Erythroblast (primary cell): Measurements from ENCODE around the gene CTRB1.

Experiments
- GATA1 ChIP-seq: IDR thresholded peaks from 2 replicates; pipeline ENCODE4 v1.6.1; 2011; ENCODE audit warnings: low read depth, mild to moderate bottlenecking, control low read depth, low read length, moderate library complexity
- POLR2A ChIP-seq: IDR thresholded peaks from 2 replicates; pipeline ENCODE4 v1.6.1; 2011; ENCODE audit warnings: mild to moderate bottlenecking, low read length

DNA sequence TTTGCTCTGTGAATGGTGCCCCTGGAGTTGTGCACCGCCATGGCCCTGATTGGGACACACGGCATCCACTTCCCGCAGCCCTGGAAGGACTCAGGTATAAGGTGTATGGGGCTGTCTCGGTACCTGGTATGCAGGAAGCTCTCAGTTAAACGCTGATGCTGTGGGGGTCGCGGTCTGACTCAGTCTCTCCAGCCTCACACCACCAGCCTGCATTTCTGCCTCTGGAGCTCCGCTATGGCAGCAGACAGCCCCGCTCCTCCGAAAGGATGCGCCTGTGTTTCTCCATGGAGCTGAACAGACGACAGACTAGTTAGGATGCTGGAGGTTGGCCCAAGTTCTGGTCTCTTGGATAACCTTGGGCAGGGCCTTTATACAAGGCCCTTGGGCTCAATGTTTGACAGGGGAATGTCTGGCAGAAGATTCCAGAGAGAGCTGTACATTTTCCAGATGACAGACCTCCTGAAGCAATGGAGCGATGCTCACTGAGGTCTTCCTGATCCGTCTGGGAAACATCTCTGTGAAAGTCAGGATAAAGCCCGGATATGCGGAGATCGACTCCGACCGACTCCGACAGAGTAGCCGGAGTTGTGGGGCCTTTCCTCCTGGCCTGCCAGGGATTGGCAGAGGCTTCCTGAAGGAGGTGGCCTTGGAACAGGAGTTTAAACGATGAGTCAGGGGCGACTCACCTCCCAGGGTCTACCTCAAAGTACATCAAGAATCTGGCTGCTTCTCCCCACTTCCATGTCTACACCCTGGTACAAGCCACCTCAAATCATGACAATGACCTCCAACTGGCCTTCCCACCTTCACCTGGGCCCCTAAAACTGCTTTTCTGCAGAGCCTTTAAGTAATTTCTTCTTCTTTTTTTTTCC lies 54.5 kb downstream of the CTRB1 start:
- no peak for TF ChIP-seq POLR2A
- no peak for TF ChIP-seq GATA1
